Stimulated activated CD4-positive, alpha-beta T cell treated with anti-CD3 and anti-CD28 coated beads, Interleukin-2, amount 100 ng/mL, for 48 hours (primary cell): ENCODE data around the gene CYTH1.
"Not testable (repeated sequence)": the region's sequence is repeated elsewhere in the genome, so short reads cannot be mapped to it uniquely, and the experiment has no call there.

ENCODE experiments used
- DNase-seq, 2 donors: peaks; one replicate each; pipeline ENCODE4 v3.0.0-alpha.2; 2020

CYTH1 gene

GRCh38 chr17:78753316-78754250 lies 28.5 kb downstream of the CYTH1 start:
- no peak for DNase-seq

- DNase-seq: no peak
These were observed 30.5 kb downstream of the CYTH1 start for GRCh38 chr17:78751447-78752161.

- DNase-seq: not testable (repeated sequence)
These were observed 31.1 kb downstream of the CYTH1 start for GRCh38 chr17:78751000-78751399.

GRCh38 chr17:78748730-78749317 lies 33.2 kb downstream of the CYTH1 start:
- DNase-seq: peak; percentile 55 to 62

- DNase-seq: peak in 1 of 2 donors; percentile 33
These were observed 33.9 kb downstream of the CYTH1 start for GRCh38 chr17:78748048-78748729.

GRCh38 chr17:78747488-78747887 lies 34.6 kb downstream of the CYTH1 start:
- DNase-seq: no peak

- no peak for DNase-seq
These were observed 35.2 kb downstream of the CYTH1 start for GRCh38 chr17:78746949-78747269.

- DNase-seq: no peak
These were observed 35.7 kb downstream of the CYTH1 start for GRCh38 chr17:78746263-78746948.

GRCh38 chr17:78745407-78746088 lies 36.5 kb downstream of the CYTH1 start:
- DNase-seq: peak; percentile 42 to 54

GRCh38 chr17:78742901-78743300 lies 39.2 kb downstream of the CYTH1 start:
- DNase-seq: no peak

GRCh38 chr17:78741644-78742284 lies 40.3 kb downstream of the CYTH1 start:
- no peak for DNase-seq

- DNase-seq: no peak
These were observed 42.6 kb downstream of the CYTH1 start for GRCh38 chr17:78739331-78739931.

- no peak for DNase-seq
These were observed 43.4 kb downstream of the CYTH1 start for GRCh38 chr17:78738698-78739097.

GRCh38 chr17:78738278-78738677 lies 43.8 kb downstream of the CYTH1 start:
- no peak for DNase-seq

GRCh38 chr17:78737332-78737731 lies 44.7 kb downstream of the CYTH1 start:
- DNase-seq: no peak

GRCh38 chr17:78736526-78737079 lies 45.5 kb downstream of the CYTH1 start:
- DNase-seq: peak in 1 of 2 donors; percentile 34

GRCh38 chr17:78735832-78736525 lies 46.1 kb downstream of the CYTH1 start:
- DNase-seq: no peak

GRCh38 chr17:78734793-78735641 lies 47.1 kb downstream of the CYTH1 start:
- no peak for DNase-seq

GRCh38 chr17:78732354-78732753 lies 49.7 kb downstream of the CYTH1 start:
- no peak for DNase-seq
